ELF-1 (cell line): ENCODE measurements around the gene EEIG1.
"Not testable (repeated sequence)": the region's sequence is repeated elsewhere in the genome, so short reads cannot be mapped to it uniquely, and the experiment has no call there.

Experiments
- DNase-seq: peaks from one replicate; pipeline ENCODE4 v3.0.0-alpha.2; 2016; ENCODE audit warnings: low read depth, low spot score

Gene EEIG1

DNA sequence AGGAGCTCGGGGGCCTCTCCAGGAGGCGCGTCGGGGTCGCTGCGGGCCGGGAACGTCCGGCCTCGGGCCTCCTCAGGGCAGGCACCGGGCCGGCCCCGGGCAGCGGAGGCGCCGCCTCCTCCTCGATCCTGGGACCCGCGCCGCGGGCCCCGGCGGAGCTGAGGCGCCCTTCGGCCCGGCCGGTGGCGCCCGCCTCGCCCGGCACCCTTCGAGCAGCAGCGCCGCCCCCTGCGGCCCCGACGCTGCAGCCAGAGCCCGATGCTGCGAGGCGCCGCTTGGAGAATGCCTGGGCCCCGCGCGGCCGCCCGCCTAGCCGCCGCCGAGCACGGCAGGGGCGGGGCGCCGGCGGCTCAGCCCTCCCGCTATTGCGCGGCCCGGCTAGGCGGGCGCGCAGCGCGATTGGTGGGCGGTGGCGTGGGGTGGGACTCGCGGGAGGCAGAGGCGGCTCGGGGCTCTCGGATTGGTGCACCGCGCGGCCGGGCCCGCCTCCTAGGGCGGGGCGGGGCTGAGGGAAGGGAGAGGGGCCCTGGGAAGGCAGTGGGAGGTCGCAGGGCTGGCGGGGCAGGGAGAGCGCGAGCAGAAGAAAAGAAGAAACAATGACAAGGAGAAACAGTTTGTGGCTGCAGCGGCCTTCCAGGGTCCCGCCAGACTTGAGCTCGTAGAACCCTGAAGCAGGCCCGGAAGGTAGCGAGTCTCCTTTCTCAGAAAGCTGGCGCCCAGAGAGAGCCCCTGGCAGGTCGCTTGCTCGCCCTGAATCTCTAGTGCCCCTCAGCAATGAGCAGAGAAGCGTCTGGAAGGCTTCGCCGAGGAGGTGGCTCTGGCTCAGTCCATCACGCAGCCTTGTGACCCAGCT is at the start of gene EEIG1:
Gene EEIG1, minus strand, starts transcription at position 284 of the 853 bp plus-strand sequence. CDS start 852 bp downstream, outside the sequence.
- DNase-seq = peak; percentile 97

DNA sequence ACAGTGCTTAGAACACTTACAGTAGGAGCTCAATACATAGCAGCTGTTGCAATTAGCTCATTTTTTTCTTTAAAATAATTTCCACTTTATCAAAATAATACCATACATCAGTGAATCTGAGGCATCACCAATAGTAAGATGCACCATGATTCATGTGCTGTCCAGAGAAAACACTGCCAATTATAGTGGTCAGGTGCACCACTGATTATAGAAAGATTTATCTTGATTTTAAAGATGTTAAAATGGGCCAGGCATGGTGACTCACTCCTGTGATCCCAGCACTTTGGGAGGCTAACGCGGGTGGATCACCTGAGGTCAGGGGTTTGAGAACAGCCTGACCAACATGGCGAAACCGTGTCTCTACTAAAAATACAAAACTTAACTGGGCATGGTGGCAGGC is 46.9 kb upstream of the EEIG1 start:
- no peak for DNase-seq

DNA sequence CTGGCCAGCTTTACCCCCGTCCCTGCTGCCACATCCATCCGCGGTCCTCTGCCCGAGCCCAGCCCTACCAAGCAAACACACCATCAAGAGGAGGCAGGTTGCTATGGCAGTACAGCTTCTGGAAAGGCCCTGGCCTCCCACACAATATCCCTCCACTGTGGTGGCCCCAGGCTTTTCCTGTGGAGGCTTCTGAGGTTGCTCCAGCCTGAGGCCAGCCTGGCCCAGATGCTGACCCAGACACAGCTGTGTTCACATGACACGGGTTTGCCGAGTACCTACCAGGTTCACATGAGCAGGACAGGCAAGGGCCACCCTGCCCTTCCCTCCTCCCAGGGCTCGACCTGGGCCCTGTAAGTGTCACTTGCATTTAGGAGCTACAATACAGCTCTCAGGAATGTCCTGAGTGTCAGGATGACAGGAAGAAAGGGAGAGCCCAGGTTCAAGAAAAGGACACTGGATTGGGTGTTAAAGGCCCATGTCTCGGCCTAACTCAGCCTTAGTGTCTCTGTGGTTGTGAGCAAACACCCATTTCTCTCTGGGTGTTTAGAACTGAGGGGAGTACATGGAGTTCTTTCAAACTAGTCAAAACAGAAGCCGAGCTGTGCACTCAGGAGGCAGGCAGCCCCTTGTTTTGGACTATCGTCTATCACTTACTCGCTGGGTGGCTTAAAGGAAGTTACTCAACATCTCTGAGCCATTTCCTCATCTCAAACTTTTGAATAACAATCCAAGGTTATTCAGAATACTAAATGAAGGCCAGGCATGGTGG is 46.2 kb upstream of the EEIG1 start:
- DNase-seq = peak; percentile 40

DNA sequence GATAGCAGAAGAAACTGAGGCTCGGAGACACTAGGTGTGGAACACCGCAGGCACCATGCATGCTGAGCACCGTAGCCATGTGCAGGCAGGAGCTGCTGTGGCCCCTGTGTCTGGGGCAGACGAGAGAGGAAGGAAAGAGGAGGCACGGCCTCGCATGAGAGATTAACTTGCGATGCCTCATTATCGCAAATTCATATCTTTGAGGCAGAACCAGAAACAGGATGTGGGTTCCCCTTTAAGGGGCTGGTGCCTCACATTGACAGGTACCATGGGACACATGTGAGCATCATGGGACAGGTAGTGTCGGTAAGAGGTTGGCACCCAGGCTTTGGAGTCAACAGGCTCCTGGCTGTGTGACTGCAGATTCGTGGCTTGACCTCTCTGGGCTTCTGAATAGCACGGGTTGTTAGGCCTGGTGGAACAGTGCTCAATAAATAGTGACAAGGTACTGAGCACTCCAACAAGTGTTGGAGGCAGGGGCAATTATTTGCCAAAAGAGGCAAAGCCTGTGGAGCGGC is 45.5 kb upstream of the EEIG1 start:
- DNase-seq = no peak

DNA sequence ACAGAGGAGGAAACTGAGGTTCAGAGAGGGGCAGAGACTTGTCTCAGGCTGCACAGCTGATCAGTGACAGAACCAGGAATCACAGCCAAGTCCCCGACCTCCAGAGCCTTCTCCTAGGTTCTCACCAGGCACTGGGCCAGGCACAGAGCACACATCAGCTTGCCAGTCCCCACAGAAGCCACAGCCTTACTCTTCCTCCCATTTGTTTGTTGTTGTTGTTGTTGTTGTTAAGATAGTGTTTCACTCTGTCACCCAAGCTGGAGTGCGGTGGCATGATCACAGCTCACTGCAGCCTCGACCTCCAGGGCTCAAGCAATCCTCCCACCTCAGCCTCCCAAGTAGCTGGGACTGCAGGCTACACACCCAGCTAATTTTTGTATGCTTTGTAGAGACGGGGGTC is 44.9 kb upstream of the EEIG1 start:
- DNase-seq = no peak

DNA sequence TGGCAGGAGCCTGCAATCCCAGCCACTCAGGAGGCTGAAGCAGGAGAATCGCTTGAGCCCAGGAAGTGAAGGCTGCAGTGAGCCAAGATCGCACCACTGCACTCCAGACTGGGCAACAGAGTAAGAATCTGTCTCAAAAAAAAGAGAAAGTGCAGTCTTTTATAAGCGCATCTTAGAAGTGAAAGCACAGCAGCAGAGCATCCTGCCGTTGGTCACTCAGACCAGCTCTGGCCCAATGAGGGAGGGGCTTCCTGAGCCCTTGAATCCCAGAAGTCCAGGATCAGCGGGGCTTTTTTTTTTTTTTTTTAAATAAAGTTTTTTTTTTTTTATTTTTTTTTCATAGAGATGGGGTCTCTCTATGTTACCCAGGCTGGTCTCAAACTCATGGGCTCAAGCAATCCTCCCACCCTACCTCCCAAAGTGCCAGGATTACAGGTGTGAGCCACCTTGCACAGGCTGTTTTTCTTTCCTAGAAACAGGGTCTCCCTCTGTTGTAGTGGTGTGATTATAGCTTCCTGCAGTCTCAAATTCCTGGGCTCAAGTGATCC is 44.0 kb upstream of the EEIG1 start:
- no peak for DNase-seq

DNA sequence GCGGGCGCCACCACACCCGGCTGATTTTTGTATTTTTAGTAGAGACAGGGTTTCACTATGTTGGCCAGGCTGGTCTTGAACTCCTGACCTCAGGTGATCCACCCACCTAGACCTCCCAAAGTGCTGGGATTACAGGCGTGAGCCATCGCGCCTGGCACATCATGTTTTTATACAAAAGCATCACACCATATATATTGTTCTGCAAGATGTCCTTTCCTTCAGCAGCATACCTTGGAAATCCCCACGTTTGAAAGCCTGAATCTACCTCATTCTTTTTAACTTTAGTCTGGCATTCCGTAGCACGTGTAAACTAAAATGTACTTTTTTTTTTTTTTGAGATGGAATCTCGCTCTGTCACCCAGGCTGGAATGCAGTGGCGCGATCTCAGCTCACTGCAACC is 42.9 kb upstream of the EEIG1 start:
- DNase-seq = not testable (repeated sequence)

DNA sequence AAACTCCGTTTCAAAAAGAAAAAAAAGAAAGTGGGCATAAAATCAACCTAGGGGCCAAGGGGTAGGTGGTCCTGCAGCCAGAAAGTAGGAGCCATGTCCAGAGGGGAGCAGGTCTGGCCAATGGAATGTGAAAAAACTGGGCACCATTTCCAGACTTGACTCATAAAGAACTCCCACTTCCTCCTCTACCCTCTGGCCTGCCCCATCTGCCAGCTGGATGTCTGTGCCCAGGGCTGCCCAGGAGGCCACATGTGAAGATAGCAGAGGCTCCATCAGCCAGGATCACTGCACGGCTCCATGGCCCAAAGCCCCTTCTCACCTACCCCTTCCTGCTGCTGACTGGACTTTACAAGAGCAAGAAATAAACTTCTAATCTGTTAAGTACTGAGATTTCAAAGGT is 42.1 kb upstream of the EEIG1 start:
- DNase-seq = no peak

DNA sequence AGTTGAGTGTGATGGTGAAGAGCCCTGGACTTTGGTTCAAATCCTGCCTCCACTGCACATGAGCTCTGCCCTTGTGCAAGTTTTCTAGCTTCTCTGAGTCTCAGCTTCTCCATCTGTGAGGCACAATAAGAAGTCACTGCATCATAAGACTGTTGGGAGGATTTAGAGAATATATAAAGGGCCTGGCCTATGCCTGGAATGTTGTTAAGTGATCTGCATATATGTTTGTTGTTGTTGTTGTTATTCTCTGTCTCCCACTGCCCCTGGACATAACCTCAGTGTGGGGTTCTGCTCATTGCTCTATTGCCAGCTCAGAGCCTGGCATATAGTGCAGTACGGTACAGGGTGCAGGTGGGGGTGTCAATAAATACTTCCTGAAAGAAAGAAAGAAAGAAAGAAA is 40.3 kb upstream of the EEIG1 start:
- DNase-seq = no peak

DNA sequence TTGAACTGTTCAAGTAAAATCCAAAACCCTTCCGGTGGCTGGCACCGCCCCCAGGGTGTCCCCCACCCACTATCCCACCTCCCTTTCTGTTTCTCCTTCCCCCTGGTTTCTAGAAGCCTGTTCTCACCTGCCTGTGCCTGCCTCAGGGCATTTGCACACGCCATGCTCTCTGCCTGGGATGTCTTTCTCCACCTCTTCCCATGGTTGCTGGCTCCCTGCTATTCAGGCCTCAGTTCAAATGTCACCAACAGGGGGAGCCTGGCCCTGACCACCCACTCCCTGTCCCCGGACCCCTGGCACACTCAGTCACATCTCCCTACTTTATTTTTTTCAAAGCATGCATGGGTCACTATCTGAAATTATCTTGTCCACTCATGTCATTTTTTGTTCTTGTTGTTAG is 39.9 kb upstream of the EEIG1 start:
- DNase-seq = peak; percentile 83

DNA sequence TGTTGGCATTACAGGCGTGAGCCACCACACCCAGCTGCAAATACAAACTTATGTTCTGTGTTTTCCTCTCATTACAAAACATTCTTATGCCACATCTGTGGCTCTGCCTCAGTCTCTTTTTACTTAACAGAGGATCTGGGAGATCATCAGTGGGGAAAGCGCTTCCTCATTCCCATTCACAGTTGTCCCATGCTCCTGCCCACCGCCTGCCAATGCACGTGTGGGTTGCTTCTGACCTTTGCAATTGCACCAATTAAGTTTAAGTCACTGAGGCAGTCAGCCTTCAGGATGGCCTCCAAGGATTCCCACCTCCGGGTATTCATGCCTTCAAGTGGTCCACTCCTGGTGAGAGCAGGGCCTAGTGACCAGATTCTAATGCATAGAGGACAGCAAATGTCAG is 34.9 kb upstream of the EEIG1 start:
- DNase-seq = no peak

DNA sequence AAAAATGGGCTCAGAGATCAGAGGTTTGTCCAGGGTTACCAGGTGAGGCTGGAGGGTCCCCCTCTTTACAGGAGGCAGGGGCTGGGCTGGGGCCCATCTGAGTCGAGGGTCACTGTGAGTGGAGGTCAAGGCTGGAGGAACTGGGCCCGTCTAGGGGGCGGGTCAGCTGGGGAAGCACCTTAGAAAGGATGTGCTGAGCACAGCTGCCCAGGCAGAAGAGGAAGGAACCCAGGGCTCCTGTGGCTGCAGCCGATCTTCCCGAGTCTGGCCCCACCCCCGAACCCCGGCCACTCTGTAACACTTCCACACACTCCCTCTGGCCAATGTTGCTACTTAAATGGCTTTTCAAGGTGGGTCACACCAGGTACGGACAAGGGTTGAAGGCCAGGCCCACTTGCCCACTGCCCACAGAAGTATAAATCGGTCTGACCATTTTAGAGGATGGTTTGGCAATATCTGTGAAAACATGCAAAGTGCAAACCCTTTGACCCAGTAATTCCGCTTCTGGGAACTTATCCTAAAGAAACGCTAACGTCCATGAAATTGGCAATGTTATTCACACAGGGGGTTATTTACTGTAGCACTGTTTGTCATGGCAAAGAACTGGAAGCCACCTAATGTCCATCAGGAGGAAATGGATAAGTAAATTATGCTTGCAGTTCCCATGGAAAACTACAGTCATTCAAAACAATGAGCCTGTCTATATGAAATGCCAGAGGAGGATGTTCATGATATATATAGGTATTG is 30.5 kb upstream of the EEIG1 start:
- no peak for DNase-seq

DNA sequence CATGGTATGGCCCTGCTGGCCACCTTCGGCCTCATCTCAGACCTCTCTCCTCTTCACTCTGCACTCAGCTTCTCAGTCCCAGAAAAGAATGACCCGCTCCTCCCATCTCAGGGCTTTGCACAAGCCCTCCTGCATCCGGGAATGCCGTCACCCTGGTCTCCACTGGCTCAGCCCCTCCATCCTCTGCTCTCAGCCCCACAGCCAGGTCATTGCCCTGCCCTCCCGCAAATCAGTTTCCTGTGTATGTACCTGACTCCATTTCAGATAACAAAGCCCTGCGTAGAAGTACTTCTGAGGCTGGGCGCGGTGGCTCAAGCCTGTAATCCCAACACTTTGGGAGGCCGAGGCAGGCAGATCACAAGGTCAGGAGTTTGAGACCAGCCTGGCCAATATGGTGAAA is 28.9 kb upstream of the EEIG1 start:
- no peak for DNase-seq

DNA sequence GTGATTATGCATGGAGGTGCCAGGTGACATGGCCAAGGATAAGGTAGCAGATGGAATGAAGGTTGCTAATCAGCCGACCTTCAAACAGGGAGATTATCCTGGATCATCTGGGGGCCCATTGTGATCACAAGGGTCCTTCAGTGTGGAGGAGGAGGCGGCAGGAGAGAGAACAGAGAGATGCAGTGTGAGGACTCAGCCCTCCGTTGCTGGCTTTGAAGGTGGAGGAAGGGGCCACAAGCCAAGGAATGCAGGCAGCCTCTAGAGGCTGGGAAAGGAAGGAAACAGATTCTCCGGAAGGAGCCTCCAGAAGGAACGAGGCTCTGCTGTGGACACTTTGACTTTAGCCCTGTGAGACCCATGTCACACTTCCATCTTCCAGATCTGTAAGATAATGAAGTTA is 27.4 kb upstream of the EEIG1 start:
- DNase-seq = no peak

DNA sequence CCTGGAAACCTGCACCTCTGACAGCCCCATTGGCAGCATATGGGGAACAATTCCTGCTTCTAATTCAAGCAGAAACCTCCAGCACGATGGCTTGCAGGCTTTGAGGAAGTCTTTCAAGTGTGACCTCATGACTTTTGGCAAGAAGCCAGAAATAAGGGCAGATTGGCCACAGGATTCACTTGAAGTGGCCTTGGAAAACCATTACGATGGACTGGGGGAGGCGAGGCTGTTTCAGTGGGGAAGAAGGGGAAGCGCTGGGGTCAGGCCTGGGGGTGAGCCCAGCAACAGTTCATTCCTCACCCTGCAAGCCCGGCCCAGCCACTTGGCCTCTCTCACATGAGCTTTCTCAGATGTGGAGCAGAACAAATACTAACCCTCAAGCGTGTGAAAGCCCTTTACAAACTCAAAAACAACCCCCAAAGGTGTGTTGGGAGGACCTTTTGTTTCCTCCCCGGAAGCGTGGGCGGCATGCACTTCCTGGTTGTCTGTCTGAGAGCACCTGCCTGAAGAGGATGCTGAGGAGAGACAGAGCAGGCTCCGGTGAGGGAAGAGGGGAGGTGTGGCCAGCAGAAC is 26.9 kb upstream of the EEIG1 start:
- no peak for DNase-seq

DNA sequence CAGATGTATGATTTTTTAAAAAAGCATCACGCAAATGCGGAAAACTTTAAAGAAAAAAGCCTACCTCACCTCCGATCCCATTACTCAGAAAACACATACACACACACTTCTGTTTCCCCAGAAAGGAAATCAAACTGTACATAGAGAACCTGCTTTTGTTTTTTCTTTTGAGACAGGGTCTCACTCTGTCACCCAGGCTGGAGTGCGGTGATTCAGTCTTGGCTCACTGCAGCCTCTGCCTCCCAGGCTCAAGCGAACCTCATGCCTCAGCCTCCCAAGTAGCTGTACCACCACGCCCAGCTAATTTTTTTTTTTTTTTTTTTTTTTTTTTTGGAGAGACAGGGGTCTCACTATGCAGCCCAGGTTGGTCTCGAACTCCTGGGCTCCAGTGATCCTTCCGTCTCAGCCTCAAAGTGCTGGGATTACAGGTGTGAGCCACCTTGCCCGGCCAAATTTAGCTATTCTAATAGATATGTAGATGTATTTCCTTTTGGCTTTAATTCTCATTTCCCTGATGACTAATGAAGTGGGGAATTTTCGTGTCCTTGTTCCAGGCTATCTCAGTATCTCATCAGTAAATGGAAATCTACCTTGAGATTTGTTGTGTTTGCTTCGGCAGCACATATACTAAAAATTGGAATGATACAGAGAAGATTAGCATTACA is 25.7 kb upstream of the EEIG1 start:
- no peak for DNase-seq

DNA sequence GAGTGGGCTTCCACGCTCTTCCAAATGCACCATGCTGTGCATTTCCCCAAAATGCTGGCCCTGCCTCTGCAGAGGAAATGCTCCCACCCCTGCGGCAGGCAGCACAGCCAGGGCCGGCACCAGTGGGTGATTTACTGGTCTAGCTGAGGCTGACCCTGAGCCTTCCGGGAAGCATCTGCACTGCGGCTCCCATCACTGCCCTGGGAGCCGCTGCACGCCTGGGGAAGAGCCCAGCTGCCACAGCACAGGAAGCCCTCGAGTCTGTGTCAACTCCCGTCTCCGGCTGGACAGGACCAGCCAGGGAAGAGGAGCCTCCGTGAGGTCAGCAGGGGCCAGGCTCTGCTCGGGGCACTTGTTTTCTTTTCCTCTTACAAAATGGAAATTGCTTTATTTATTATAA is 25.1 kb upstream of the EEIG1 start:
- peak; percentile 73 for DNase-seq

DNA sequence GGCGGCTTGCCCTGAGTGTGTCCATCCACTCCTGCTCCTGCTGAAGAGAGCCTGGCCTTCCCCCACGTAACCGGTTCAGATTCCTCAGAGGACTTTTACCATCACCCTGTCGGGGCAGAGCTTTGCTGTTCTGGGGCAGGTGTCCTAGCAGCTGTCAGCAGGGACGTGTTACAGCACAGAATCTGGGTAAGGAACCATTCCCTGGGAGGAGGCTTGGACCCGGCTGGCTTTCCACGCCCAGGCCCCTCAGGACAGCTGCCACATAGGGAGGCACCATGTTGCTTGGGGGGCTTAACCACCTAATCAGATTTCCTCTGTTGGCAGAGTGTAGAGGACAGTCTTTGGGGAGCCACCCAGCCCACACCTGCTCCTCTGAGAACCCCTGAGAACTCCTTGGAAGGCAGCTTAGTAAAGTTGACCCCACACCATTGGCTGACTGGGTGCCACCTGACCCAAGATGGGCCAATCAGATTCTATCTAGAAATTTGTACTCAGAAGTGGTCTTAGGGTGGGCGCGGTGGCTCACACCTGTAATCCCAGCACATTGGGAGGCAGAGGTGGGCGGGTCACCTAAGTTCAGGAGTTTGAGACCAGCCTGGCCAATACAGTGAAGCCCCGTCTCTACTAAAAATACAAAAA is 23.3 kb upstream of the EEIG1 start:
- no peak for DNase-seq

DNA sequence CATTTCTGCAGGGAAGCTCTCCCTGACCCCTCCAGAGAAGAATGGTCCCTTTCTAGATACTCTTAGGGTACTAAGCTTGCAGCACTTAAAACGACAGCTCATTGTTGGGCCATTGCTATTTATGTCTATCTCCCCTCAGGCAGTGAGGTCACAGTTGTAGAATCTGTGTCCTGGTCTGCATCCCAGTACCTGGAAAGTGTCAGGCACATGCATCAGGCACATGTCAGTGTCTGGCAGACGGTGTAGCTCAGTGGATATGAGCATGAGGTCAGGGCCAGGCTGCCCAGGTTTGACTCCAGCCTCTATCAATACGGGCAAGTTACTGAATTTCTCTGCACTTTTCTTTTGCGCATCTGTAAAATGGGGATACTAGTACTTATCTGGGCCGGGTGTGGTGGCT is 22.2 kb upstream of the EEIG1 start:
- peak; percentile 72 for DNase-seq

DNA sequence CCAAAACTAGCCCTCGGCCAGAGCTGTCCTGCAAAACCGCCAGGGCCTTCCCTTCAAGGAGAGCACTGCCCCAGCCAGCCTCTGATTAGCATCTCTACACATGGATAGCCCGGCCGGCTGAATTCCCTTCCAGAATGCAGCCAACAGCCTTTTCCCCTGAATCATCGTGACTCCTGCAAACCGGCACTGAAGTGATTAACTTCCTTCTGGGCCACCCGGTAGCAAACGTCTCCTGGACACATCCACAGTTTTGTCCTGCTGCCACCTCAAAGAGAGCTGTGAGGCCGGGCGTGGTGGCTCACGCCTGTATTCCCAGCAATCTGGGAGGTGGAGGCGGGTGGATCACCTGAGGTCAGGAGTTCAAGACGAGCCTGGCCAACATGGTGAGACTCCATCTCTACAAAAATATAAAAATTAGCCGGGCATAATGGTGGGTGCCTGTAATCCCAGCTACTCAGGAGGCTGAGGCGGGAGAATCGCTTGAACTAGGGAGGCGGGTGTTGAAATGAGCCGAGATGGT is 21.1 kb upstream of the EEIG1 start:
- peak; percentile 95 for DNase-seq
